Measurements from ENCODE around the gene FBLN2. TPM values are rescaled to one million over a fixed set of nuclear protein-coding genes. Genes with fewer than 3 reads are reported as not detected.

FBLN2 gene
- total RNA-seq, 1 donor from 2014 or later, result 67.5 TPM

GRCh38 chr3:13598926-13599886 is 50.3 kb downstream of the FBLN2 start:
- DNase-seq (ENCODE audit: low spot score in 2 of 2, unreplicated experiment in 2 of 2), result no peak
- H3K27ac Mint-ChIP-seq, result no peak overlapping the region

DNA sequence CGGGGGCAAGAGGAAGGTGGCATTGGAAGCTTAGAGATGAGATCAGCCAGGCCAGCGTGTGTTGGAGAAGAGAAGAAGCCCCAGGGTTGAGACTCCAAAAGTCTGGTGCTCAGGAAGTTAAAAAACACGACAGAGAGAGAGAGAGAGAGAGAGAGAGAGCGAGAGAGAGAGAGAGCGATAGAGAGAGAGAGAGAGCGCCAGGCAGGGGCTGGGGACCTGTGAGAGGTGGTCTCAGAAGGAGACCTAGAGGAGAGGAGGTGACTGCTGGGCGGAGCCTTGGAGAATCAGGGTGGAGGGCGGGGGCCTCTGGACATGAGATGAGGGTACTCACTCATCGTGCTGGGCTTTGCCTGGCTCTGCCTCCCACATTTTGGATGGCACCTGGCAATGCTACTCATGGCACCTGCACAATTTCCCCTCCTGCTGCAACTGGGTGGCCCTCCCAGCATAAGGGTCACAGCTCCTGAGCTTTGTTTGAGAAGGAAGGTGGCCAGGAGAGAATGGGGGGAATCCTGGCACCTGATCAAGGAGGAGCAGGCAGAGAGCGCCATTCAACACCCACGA is 51.0 kb downstream of the FBLN2 start:
- DNase-seq (ENCODE audit: low spot score in 2 of 2, unreplicated experiment in 2 of 2), result no peak
- Mint-ChIP-seq H3K27ac (no peak overlapping the region), H3K27me3 (ENCODE audit: low read depth) (no peaks in the 10 kb centered on the region), H3K9me3 (peaks cover 5% of the 10 kb centered on the region), H3K4me3 (no peak overlapping the region), H3K36me3 (peaks cover 5% of the 10 kb centered on the region), H3K4me1 (peaks cover 13% of the 10 kb centered on the region)
- TF ChIP-seq CTCF (IDR thresholded peaks at IDR 0.05; ENCODE audit: unreplicated experiment), result no peak

More at GRCh38 chr3:13598926-13599886, 50.3 kb downstream of the FBLN2 start:
- peaks cover 16% of the 10 kb centered on the region for H3K4me1 Mint-ChIP-seq
- H3K36me3 Mint-ChIP-seq, result peaks cover 5% of the 10 kb centered on the region
- no peaks in the 10 kb centered on the region for H3K27me3 Mint-ChIP-seq (ENCODE audit: low read depth)
- H3K4me3 Mint-ChIP-seq, result no peak overlapping the region
- no peak for TF ChIP-seq CTCF (IDR thresholded peaks at IDR 0.05; ENCODE audit: unreplicated experiment)
- H3K9me3 Mint-ChIP-seq, result peaks cover 5% of the 10 kb centered on the region

GRCh38 chr3:13600950-13601691 is 52.2 kb downstream of the FBLN2 start:
- peak overlapping the region; percentile 54 for H3K27ac Mint-ChIP-seq
- no peak overlapping the region for H3K4me3 Mint-ChIP-seq
- no peak for DNase-seq (ENCODE audit: low spot score in 2 of 2, unreplicated experiment in 2 of 2)
- H3K9me3 Mint-ChIP-seq, result peaks cover 5% of the 10 kb centered on the region
- peaks cover 9% of the 10 kb centered on the region for H3K4me1 Mint-ChIP-seq
- TF ChIP-seq CTCF (IDR thresholded peaks at IDR 0.05; ENCODE audit: unreplicated experiment), result no peak
- no peaks in the 10 kb centered on the region for H3K27me3 Mint-ChIP-seq (ENCODE audit: low read depth)
- H3K36me3 Mint-ChIP-seq, result peaks cover 5% of the 10 kb centered on the region

- TF ChIP-seq CTCF (IDR thresholded peaks at IDR 0.05; ENCODE audit: unreplicated experiment), result no peak
- DNase-seq (ENCODE audit: low spot score in 2 of 2, unreplicated experiment in 2 of 2), result no peak
- Mint-ChIP-seq H3K36me3 (peaks cover 5% of the 10 kb centered on the region), H3K27me3 (ENCODE audit: low read depth) (no peaks in the 10 kb centered on the region), H3K9me3 (peaks cover 5% of the 10 kb centered on the region), H3K27ac (no peak overlapping the region), H3K4me3 (no peak overlapping the region), H3K4me1 (peaks cover 9% of the 10 kb centered on the region)
Measured at GRCh38 chr3:13601692-13602080, 52.8 kb downstream of the FBLN2 start.

DNA sequence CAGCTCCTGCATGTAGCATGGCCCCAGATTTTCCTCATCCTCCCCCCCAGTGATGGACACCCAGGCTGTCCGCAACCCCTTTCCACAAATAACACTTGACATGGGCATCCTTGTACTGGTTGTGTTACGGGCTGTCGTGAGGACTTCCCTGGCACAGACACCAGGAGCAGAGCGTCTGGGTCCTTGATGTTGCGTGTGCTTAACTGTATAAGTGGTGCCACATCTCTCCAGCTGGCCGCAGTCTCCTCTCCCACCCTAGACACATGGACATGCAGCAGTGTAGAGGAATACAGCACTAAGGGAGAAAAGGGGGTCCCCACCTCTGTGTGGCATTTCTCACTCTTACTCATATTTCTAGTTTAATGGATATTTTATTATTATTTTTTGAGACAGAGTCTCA is 56.6 kb downstream of the FBLN2 start:
- Mint-ChIP-seq H3K27ac (no peak overlapping the region), H3K4me1 (peaks cover 6% of the 10 kb centered on the region), H3K27me3 (ENCODE audit: low read depth) (no peaks in the 10 kb centered on the region), H3K4me3 (no peak overlapping the region), H3K9me3 (peaks cover 5% of the 10 kb centered on the region), H3K36me3 (peaks cover 7% of the 10 kb centered on the region)
- DNase-seq (ENCODE audit: low spot score in 2 of 2, unreplicated experiment in 2 of 2), result no peak
- no peak for TF ChIP-seq CTCF (IDR thresholded peaks at IDR 0.05; ENCODE audit: unreplicated experiment)
